ENCODE data around the gene NDUFV1. TPM values are rescaled to one million over a fixed set of nuclear protein-coding genes. Genes with fewer than 3 reads are reported as not detected.
"Not testable (repeated sequence)": the region's sequence is repeated elsewhere in the genome, so short reads cannot be mapped to it uniquely, and the experiment has no call there.

NDUFV1 gene
- total RNA-seq, 1 donor from 2014 or later, result 273 TPM

DNA sequence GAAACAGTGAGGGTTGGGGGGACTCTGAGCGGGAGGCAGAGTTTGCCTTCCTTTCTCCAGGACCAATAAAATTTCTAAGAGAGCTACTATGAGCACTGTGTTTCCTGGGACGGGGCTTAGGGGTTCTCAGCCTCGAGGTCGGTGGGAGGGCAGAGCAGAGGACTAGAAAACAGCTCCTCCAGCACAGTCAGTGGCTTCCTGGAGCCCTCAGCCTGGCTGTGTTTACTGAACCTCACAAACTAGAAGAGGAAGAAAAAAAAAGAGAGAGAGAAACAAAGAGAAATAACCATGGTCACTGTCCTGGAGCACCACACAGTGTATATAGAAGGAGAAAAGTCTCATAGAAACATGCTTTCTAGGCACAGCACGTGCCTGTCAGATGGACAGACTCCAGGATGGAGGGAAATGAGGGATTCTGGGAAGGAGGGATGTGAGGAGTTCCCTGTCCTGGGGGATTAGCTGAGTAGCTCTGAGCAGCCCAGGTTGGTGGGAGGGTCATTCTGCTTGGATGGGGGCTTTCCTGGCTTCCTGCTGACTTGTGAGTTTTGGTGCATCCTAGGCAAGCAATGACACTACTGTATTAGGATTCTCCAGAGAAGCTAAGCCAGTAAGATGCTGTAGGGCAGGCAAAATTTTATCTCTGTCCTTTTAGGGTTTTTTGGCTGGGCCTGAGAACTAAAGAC, 20.0 kb upstream of the NDUFV1 start:
- DNase-seq, result no peak

DNA sequence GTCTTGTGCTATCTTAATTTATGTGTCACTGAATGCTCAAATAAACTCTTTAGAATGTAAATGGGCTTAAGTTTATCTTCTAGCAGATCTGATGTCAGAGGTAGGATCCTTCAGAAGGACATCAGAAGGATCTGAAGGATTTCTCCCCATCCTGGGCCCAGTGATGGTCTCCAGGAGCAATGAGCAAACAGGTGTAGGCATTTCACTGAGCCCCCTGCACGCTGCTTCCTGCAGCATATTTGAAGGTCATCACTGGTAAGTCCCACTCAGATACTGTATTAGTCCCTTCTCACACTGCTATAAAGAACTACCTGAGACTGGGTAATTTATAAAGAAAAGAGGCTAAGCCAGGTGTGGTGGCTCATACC, 18.6 kb upstream of the NDUFV1 start:
- no peak for DNase-seq

DNA sequence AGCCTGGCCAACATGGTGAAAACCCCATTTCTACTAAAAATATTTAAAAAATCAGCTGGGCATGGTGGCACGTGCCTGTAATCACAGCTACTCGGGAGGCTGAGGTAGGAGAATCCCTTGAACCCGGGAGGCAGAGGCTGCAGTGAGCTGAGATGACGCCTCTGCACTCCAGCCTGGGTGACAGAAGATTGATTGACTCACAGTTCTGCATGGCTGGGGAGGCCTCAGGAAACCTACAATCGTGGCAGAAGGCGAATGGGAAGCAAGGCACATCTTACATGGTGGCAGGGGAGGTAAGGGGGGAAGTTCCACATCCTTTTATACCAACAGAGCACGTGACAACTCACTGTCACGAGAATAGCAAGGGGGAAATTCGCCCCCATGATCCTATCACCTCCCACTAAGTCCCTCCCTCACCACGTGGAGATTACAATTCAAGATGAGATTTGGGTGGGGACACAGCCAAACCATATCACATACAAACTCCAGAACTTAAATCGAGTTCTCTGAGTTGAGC, 17.8 kb upstream of the NDUFV1 start:
- not testable (repeated sequence) for DNase-seq

DNA sequence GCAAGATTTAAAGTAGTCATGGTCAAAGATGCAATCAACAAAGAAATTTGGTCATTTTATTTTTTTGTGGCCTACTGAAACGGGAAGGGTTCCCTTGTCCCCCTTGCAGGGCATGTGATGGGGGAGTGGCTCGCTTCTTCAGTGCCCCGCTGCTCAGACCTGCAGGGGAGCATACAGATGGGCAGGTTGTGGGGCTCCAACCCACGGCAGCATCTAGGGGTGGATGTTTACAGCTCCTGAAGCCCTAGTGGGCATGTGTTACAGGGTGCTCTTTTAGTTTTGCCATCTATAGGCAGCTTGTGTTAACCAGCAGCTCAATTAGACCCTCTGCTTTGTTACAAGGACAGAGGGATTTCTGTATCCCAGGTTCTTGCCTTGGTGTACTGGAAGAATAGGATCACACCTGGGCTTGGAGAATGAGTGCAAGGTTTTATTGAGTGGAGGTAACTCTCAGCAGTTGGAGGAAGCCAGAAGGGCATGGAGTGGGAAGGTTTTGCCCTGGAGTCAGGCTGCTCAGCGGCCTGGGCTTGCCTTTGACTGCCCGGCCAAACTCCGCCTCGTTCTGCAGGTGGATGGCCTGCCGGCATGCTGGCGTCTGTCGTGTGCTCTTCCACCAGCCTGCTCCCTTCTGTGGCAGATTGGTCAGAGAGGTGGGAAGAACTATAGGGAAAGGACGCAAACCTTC, 13.7 kb upstream of the NDUFV1 start:
- no peak for DNase-seq

DNA sequence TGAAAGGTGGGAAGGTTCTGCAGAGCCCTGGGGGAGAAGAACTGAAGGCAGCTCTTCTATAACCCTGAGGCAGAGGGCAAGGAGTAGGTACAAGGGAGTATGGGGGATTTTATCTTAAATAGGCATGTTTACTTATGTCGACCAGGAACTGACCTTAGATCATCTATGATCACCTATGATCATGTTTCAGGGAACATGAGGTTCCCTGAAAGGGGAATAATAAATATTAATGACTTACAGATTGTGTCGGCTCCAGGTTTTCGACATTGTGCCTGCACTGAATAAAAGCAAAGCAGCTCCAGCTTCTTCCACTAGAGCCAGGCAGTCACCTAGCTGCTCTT, 13.2 kb upstream of the NDUFV1 start:
- no peak for DNase-seq

DNA sequence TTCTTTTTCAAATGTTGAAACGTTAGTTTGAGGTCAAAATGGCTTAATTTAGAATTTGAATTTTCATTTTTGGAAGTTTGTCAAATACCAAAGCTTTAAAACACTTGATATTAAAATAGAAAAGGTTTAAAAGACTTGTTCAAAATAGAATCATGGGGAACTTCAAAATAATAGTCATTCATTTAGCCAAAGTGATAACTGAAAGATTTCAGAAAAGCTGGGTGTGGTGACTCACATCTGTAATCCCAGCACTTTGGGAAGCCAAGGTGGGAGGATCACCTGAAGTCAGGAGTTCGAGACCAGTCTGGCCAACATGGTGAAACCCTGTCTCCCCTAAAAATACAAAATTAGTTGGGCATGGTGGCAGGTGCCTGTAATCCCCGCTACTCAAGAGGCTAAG, 12.3 kb upstream of the NDUFV1 start:
- DNase-seq, result no peak

DNA sequence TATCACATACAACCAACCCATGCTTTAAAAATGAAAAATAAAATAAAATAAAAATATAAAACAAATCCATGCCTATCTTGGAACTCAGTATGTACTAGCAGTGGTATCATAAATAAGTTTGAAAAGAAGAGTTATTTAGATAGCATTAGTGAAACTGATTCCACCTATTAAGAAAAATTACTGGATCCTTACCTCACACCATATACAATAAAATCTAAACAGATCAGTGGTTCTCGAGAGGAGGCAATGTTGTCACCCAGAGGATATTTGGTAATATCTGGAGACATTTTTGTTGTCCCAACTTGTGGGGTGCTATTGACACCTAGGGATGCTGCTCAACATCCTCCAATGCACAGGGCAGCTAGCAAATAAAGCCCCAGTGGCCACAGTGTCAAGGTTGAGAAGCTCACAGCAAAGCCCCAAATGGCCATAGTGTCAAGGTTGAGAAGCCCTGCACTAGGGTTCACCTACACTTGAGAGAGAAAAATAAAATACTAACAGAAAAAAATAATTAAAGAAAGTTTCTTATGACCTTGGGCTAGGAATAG, 9.9 kb upstream of the NDUFV1 start:
- DNase-seq, result no peak

DNA sequence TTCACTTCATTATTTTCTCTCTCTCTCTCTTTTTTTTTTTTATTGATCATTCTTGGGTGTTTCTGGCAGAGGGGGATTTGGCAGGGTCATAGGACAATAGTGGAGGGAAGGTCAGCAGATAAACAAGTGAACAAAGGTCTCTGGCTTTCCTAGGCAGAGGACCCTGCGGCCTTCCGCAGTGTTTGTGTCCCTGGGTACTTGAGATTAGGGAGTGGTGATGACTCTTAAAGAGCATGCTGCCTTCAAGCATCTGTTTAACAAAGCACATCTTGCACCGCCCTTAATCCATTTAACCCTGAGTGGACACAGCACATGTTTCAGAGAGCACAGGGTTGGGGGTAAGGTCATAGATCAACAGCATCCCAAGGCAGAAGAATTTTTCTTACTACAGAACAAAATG, 9.3 kb upstream of the NDUFV1 start:
- DNase-seq, result not testable (repeated sequence)

DNA sequence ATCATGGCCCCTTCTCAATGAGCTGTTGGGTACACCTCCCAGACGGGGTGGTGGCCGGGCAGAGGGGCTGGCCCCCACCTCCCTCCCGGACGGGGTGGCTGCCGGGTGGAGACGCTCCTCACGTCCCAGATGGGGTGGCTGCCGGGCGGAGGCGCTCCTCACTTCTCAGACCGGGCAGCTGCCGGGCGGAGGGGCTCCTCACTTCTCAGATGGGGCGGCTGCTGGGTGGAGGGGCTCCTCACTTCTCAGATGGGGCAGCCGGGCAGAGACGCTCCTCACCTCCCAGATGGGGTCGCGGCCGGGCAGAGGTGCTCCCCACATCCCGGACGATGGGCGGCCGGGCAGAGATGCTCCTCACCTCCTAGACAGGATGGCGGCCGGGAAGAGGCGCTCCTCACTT, 8.8 kb upstream of the NDUFV1 start:
- not testable (repeated sequence) for DNase-seq

DNA sequence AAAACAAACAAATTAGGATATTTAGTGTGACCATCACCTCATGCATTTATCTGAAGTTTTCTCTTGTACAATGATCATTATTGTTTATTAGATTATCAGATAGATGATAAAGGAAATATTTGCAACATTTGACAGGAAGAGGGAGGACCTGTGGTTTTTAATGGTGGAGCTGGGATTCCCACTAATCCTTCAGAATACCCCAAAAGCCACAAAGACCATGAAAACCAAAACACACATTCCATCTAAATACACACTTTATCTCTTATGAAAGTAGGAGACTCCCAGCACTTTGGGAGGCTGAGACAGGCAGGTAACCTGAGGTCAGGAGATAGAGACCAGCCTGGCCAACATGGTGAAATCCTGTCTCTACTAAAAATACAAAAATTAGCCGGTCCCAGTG, 7.6 kb upstream of the NDUFV1 start:
- no peak for DNase-seq

DNA sequence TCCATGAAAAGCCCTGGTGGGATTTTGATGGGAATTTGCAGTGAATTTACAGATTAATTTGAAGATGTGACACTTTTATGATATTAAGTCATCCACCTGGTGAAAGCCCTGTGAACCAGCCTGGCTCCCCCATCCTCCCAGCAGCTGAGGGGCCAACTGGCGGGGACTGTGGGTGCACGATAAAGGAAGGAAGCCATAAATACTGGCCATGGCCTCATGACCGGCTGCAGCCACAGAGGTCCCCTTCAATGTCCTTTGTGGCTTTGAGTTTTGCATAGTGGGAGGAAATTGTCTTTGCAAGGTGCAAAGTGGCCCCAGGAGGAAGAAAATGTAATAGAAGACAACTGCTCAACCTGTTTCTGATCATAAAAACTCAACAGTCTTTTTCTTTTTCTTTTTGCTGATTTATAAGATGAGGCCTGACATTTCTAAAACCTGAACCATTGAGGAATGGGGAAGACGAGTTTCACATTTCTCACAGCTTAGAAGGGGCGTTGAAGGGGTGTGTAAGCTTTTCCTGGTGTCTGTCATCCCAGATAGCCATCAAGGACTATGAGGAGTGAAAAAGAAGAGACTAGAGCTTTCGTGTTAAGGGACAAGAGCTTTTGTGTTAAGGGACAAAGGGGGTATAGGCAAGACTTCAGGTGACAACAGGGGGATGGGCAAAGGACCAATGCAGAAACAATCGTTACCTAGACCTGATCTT, 6.3 kb upstream of the NDUFV1 start:
- DNase-seq, result no peak

DNA sequence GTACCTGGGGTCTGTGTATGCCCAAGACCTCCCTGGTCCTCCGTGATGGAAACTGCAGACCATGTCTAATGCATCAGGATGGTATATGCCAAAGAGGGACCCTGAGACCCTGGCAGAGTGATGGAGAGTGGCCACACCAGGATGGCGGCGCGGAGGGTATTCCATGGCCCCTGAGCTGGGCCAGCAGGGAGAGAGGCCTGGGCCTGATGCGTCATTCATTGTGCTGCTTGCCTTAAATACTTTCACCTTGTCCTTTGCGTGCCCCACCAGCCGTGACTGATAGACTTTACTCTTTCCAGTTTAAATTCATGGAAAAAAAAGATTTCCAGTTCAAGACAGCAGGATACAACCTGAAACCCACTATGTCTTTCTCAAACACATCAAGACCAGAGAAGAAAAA, 5.6 kb upstream of the NDUFV1 start:
- DNase-seq, result no peak

DNA sequence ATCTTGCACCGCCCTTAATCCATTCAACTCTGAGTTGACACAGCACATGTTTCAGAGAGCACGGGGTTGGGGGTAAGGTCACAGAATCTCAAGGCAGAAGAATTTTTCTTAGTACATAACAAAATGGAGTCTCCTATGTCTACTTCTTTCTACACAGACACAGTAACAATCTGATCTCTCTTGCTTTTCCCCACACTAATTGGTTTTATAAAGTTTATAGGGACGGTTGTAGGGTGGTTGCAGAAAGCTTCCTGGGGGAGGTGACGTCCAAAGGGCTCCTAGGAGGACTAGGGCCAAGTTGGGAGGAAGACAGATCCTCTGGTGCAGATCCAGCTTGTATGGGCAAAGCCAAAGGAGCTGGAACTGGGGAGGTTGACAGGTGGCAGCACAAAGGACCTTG, 2.6 kb upstream of the NDUFV1 start:
- not testable (repeated sequence) for DNase-seq

DNA sequence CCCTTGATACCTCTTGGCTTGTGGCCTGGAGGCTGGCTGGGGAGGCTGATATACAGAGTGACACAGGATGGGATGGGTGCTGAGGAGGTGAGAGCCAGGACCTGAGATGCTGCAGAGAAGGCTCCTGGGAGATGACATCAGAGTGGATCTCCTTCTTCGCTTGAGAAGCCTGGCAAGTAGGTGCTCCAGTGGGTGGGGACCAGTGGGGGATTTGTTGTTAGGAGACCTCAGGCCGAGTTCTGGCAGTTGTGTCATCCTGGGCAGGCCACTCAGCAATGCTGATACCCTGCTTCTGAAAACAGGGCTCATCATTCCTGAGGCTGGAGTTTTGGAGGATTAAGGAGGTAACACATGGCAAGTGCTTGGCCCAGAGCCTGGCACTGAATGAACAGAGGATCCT, 1.9 kb upstream of the NDUFV1 start:
- DNase-seq, result no peak

DNA sequence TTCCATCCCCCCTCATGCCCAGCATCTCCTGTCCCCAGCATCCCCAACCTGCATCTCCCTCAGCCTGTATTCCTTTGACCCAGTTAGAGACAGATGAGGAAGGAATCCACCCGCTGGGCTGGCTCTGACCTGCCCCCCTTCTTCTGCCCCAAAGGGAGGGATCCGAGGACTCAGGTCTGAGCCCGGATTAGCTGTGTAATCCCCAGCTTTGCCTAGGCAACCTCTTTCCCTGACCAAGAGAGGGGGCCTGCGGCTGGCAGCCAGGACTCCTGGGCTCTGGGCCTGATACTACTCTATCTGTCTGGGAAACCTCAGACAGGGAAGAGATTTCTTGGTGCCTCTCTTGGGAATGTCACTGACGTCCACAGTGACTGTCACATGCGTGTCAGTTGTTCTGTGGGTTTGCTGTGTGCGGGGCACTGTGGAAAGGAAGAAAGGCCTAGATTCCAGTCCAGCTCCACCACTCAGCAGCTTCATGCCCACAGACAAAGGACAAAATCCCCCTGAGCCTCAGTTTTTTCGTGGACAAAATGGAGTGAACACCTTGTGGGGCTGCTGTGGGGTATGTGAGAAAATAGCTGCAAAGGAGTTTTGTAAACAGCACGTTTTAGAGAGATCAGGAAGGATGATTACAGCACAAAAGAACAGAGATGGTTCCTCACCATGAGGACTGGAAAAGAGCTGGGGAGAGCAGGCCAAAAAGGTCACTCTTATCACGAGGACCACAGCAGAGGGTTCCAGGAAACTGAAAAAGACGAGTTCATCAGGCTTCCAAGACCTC, 1.3 kb upstream of the NDUFV1 start:
- DNase-seq, result no peak

DNA sequence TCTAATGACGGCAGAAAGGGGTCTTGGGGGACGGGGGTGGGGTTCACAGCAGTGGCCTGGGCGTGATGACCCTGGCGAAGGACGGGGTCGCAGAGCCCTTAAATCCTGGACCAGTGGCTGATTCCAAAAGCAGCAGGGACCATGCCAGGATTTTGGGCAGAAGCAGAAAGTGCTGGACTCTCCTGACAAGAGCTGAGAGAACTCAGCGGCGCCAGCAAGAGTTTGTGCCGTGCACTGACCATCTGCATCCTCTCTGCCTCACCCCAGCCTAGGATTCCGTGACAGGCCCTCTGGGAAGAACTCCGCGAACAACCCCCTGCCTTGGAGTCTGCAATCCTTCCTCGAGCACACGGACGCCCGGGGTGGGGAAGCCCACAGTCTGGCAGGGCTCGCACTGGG, 644 bp upstream of the NDUFV1 start:
- no peak for DNase-seq

DNA sequence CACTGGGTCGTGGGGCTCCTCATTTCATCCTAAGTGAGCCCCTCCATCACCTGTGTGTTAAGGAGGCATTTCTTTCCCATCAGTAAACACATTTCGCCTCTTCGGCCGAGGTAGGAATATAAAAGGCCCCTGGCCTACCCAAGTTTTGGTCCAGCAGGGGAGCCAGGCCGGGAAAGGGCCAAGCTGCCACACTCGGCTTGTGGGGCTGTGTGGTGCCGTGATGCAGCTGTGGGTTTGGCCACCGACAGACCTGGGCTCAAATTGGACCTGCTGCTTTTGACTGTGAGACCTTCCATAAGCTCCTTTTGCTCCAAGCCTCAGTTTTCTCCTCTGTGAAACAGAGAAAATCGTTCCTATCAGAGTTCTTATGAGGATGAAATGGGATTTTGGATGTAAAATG, 771 bp downstream of the NDUFV1 start:
- no peak for DNase-seq

DNA sequence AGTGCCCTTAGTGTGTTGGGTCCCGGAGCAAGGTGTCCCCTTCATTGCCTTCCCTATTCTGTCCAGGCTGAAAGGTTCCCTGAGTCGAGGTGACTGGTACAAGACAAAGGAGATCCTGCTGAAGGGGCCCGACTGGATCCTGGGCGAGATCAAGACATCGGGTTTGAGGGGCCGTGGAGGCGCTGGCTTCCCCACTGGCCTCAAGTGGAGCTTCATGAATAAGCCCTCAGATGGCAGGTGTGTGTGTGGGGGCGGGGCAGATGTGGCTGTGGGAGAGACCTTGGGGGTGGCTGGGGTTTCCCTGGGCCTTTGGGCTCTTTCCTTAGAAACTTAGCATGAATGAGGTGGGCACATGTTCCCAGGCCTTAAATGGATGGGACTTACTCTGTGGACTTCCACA, 1.8 kb downstream of the NDUFV1 start:
- DNase-seq, result no peak

DNA sequence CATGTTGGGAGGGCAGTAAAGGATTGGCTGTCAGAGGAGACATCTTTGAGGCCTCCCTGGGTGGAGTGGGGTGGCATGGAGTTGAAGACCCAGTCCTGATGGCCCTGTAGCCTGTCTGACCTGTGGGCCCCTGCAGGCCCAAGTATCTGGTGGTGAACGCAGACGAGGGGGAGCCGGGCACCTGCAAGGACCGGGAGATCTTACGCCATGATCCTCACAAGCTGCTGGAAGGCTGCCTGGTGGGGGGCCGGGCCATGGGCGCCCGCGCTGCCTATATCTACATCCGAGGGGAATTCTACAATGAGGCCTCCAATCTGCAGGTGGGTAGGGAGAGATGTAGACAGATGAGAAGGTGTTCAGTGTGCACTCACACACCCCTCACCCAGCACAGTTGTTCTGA, 2.6 kb downstream of the NDUFV1 start:
- no peak for DNase-seq

DNA sequence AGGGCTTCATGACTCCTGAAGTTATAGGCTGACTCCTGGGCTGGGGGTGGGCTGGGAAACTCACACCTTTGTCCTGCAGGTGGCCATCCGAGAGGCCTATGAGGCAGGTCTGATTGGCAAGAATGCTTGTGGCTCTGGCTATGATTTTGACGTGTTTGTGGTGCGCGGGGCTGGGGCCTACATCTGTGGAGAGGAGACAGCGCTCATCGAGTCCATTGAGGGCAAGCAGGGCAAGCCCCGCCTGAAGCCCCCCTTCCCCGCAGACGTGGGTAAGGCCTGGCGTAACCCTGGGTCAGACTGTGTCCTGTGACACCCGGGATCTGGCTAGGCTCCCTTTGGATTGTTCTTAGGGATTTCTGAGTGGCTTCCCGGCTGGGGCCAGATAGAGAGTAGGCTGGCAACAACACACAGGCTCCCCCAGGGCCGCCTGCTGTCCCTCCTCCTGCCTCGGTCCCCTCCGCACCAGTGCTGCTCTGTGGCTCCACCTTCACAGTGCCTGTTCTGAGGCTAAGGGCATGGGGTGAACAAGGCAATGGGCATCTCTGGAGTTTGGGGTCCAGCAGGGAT, 3.6 kb downstream of the NDUFV1 start:
- DNase-seq, result no peak

DNA sequence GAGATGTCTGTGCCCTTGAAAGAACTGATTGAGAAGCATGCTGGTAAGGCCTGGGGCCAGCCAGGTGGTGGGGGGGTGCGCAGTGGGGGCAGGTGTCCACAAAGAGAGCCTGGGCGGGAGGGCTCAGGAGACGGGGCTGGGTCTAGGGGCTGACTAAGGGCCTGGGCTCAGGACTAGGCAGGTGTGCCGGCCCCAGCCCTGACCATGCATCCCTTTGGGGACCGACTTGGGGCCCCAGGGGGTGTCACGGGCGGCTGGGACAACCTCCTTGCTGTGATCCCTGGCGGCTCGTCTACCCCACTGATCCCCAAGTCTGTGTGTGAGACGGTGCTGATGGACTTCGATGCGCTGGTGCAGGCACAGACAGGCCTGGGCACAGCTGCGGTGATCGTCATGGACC, 4.4 kb downstream of the NDUFV1 start:
- DNase-seq, result no peak

Data from tongue (tissue), 2 donors.